HUES48 (cell line): ENCODE data around the gene COL8A1.

Source experiments
- H3K27ac ChIP-seq: one replicate; pipeline ENCODE4 v1.7.0; 2013; ENCODE audit warnings: low read depth, low read length, inconsistent platforms
- H3K27me3 ChIP-seq: 2 replicates; pipeline ENCODE4 v1.6.1; 2013; ENCODE audit warnings: mild to moderate bottlenecking, low read length; ENCODE audit not compliant: control insufficient read depth, insufficient read depth
- H3K36me3 ChIP-seq: 2 replicates; pipeline ENCODE4 v1.6.1; 2013; ENCODE audit warnings: low read length; ENCODE audit not compliant: control insufficient read depth, insufficient read depth
- H3K4me1 ChIP-seq: 2 replicates; pipeline ENCODE4 v1.6.1; 2013; ENCODE audit warnings: mild to moderate bottlenecking, low read length; ENCODE audit not compliant: control insufficient read depth, insufficient read depth
- H3K4me3 ChIP-seq: 2 replicates; pipeline ENCODE4 v1.5.1; 2013; ENCODE audit warnings: mild to moderate bottlenecking, low read depth, low read length
- H3K9ac ChIP-seq: 2 replicates; pipeline ENCODE4 v1.6.1; 2013; ENCODE audit warnings: mild to moderate bottlenecking, low read depth, low read length, moderate library complexity
- H3K9me3 ChIP-seq: 2 replicates; pipeline ENCODE4 v1.6.1; 2013; ENCODE audit warnings: low read length; ENCODE audit not compliant: control insufficient read depth, insufficient read depth

The COL8A1 gene

GRCh38 chr3:99772671-99773070 is 134.3 kb downstream of the COL8A1 start:
- H3K4me1 ChIP-seq = no peaks in the 10 kb centered on the region
- H3K4me3 ChIP-seq = no peak overlapping the region
- no peaks in the 10 kb centered on the region for H3K9me3 ChIP-seq
- no peaks in the 10 kb centered on the region for H3K27me3 ChIP-seq
- H3K9ac ChIP-seq = no peak overlapping the region
- no peak overlapping the region for H3K27ac ChIP-seq
- no peaks in the 10 kb centered on the region for H3K36me3 ChIP-seq

GRCh38 chr3:99774467-99774866 is 136.1 kb downstream of the COL8A1 start:
- H3K27ac ChIP-seq = no peak overlapping the region
- no peaks in the 10 kb centered on the region for H3K27me3 ChIP-seq
- no peaks in the 10 kb centered on the region for H3K4me1 ChIP-seq
- no peak overlapping the region for H3K9ac ChIP-seq
- H3K36me3 ChIP-seq = no peaks in the 10 kb centered on the region
- H3K9me3 ChIP-seq = no peaks in the 10 kb centered on the region
- H3K4me3 ChIP-seq = no peak overlapping the region

- no peaks in the 10 kb centered on the region for H3K4me1 ChIP-seq
- no peak overlapping the region for H3K27ac ChIP-seq
- H3K4me3 ChIP-seq = no peak overlapping the region
- H3K27me3 ChIP-seq = no peaks in the 10 kb centered on the region
- H3K9me3 ChIP-seq = no peaks in the 10 kb centered on the region
- H3K9ac ChIP-seq = no peak overlapping the region
- H3K36me3 ChIP-seq = no peaks in the 10 kb centered on the region
Observed at GRCh38 chr3:99776516-99777209, 138.3 kb downstream of the COL8A1 start.

- Histone ChIP-seq H3K36me3 (no peaks in the 10 kb centered on the region), H3K27ac (no peak overlapping the region), H3K9ac (no peak overlapping the region), H3K27me3 (no peaks in the 10 kb centered on the region), H3K4me1 (no peaks in the 10 kb centered on the region), H3K4me3 (no peak overlapping the region), H3K9me3 (no peaks in the 10 kb centered on the region)
Observed at GRCh38 chr3:99777210-99777549, 138.8 kb downstream of the COL8A1 start.

GRCh38 chr3:99777708-99778107 is 139.3 kb downstream of the COL8A1 start:
- H3K9ac ChIP-seq = no peak overlapping the region
- H3K4me1 ChIP-seq = no peaks in the 10 kb centered on the region
- H3K27ac ChIP-seq = no peak overlapping the region
- H3K4me3 ChIP-seq = no peak overlapping the region
- no peaks in the 10 kb centered on the region for H3K36me3 ChIP-seq
- H3K27me3 ChIP-seq = no peaks in the 10 kb centered on the region
- no peaks in the 10 kb centered on the region for H3K9me3 ChIP-seq

GRCh38 chr3:99780749-99781148 is 142.4 kb downstream of the COL8A1 start:
- H3K27me3 ChIP-seq = no peaks in the 10 kb centered on the region
- H3K4me3 ChIP-seq = no peak overlapping the region
- H3K27ac ChIP-seq = no peak overlapping the region

GRCh38 chr3:99781761-99782160 is 143.4 kb downstream of the COL8A1 start:
- no peak overlapping the region for H3K27ac ChIP-seq
- H3K9ac ChIP-seq = no peak overlapping the region
- no peak overlapping the region for H3K4me3 ChIP-seq
- no peaks in the 10 kb centered on the region for H3K4me1 ChIP-seq
- no peaks in the 10 kb centered on the region for H3K9me3 ChIP-seq
- no peaks in the 10 kb centered on the region for H3K27me3 ChIP-seq
- no peaks in the 10 kb centered on the region for H3K36me3 ChIP-seq

More at GRCh38 chr3:99780749-99781148, 142.4 kb downstream of the COL8A1 start:
- Histone ChIP-seq H3K9ac (no peak overlapping the region), H3K4me1 (no peaks in the 10 kb centered on the region), H3K36me3 (no peaks in the 10 kb centered on the region), H3K9me3 (no peaks in the 10 kb centered on the region)

GRCh38 chr3:99783011-99783573 is 144.7 kb downstream of the COL8A1 start:
- Histone ChIP-seq H3K4me3 (no peak overlapping the region), H3K36me3 (no peaks in the 10 kb centered on the region), H3K9ac (no peak overlapping the region), H3K4me1 (no peaks in the 10 kb centered on the region), H3K27ac (no peak overlapping the region), H3K27me3 (no peaks in the 10 kb centered on the region), H3K9me3 (no peaks in the 10 kb centered on the region)

- no peaks in the 10 kb centered on the region for H3K27me3 ChIP-seq
- H3K27ac ChIP-seq = no peak overlapping the region
- no peak overlapping the region for H3K9ac ChIP-seq
- H3K36me3 ChIP-seq = no peaks in the 10 kb centered on the region
- no peak overlapping the region for H3K4me3 ChIP-seq
- H3K9me3 ChIP-seq = no peaks in the 10 kb centered on the region
- no peaks in the 10 kb centered on the region for H3K4me1 ChIP-seq
Observed at GRCh38 chr3:99789011-99789721, 150.8 kb downstream of the COL8A1 start.

- Histone ChIP-seq H3K36me3 (no peaks in the 10 kb centered on the region), H3K27ac (no peak overlapping the region), H3K9ac (no peak overlapping the region), H3K4me3 (no peak overlapping the region), H3K4me1 (no peaks in the 10 kb centered on the region), H3K27me3 (no peaks in the 10 kb centered on the region), H3K9me3 (no peaks in the 10 kb centered on the region)
Observed at GRCh38 chr3:99794485-99794884, 156.1 kb downstream of the COL8A1 start.

- Histone ChIP-seq H3K9me3 (no peaks in the 10 kb centered on the region), H3K9ac (no peak overlapping the region), H3K27me3 (no peaks in the 10 kb centered on the region), H3K4me1 (no peaks in the 10 kb centered on the region), H3K4me3 (no peak overlapping the region), H3K27ac (no peak overlapping the region), H3K36me3 (no peaks in the 10 kb centered on the region)
Observed at GRCh38 chr3:99795573-99795972, 157.2 kb downstream of the COL8A1 start.
